HG03025 (cell line): ENCODE data around the gene ZNF865.

ENCODE experiments used
- ATAC-seq: cut with Tn5 transposase; IDR thresholded peaks from one replicate; pipeline ENCODE4 v1.9.1; 2021; ENCODE audit warnings: mild to moderate bottlenecking, moderate library complexity; ENCODE audit not compliant: unreplicated experiment, low FRiP score

Gene ZNF865

GRCh38 chr19:55622242-55622969 is 17.0 kb downstream of the ZNF865 start:
- ATAC-seq = no peak

GRCh38 chr19:55623130-55623529 is 17.7 kb downstream of the ZNF865 start:
- no peak for ATAC-seq

GRCh38 chr19:55623561-55623960 is 18.1 kb downstream of the ZNF865 start:
- no peak for ATAC-seq

GRCh38 chr19:55624109-55625003 is 18.9 kb downstream of the ZNF865 start, which contains the start of gene ZNF784:
TSS of gene ZNF784 (minus strand) at chr19:55624566. CDS start at chr19:55624561, 5 bp downstream.
- no peak for ATAC-seq

DNA sequence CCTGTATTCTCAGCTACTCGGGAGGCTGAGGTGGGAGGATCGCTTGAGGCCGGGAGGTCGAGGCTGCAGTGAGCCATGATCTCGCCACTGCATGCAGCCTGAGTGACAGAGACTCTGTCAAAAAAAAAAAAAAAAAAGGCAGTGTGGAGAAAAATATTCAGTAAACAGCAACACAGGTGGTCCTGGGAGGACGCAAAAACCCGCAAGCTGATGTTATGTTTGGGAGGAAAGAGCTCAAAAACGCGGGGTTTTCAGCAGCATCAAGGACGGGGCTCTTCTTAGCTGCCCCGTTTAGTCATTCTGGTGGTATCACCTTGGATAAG is 19.5 kb downstream of the ZNF865 start:
- no peak for ATAC-seq

DNA sequence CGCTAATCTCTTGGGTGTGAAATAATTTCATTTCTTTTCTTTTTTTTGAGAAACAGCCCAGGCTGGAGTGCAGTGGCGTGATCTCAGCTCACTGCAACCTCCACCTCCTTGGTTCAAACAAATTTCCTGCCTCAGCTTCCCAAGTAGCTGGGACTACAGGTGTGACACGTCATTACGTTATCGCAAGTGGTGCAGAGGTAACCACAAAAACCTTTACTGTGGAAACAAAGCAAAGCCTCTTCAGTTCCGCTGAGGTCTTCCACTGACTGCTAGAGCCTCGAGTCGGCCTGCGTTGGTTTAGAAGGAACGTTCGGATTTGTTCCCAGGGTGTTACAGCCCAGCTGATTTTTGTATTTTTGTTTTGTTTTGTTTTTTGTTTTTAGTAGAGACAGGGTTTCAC is 20.9 kb downstream of the ZNF865 start:
- ATAC-seq = no peak

DNA sequence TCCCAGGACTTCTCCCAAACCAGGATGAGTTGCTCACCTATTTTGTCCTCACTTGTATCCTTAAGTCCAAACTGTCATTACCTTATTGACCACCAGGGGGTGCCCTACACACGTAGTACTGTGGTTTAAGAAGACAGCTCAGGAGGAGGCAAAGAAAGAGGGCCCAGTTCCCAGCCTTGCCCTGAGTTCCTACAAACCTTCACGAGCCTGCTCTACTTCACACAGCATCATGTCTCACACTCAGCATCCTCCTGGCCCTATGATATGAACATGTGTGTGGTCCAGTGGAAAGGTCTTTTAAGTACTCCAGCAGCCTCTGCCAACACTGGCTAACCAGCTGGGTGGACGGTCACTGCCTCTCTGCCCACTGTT is 27.0 kb downstream of the ZNF865 start:
- no peak for ATAC-seq

DNA sequence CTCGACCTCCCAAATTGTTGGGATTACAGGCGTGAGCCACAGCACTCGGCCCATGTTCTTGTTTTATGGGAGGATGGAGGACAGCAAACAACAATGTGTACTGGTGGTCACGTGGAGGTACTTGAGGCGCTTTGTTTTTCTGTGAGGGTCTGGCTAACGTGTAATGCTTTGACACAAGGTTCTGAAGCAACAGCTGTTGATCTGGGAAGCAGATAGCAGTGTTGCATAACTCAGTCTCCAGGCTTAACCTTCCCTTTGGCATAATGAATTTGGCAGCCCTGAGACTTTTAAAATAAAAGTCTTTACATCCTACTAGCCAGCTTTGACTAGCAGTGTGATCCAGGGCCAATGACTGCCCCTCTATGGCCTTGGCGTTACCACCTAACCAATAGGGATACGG is 28.4 kb downstream of the ZNF865 start:
- ATAC-seq = no peak

GRCh38 chr19:55635334-55635717 is 29.9 kb downstream of the ZNF865 start:
- no peak for ATAC-seq

- no peak for ATAC-seq
Observed at GRCh38 chr19:55635856-55636440, 30.5 kb downstream of the ZNF865 start.

GRCh38 chr19:55636723-55637122 is 31.3 kb downstream of the ZNF865 start:
- ATAC-seq = no peak

GRCh38 chr19:55637534-55637933 is 32.1 kb downstream of the ZNF865 start:
- no peak for ATAC-seq

DNA sequence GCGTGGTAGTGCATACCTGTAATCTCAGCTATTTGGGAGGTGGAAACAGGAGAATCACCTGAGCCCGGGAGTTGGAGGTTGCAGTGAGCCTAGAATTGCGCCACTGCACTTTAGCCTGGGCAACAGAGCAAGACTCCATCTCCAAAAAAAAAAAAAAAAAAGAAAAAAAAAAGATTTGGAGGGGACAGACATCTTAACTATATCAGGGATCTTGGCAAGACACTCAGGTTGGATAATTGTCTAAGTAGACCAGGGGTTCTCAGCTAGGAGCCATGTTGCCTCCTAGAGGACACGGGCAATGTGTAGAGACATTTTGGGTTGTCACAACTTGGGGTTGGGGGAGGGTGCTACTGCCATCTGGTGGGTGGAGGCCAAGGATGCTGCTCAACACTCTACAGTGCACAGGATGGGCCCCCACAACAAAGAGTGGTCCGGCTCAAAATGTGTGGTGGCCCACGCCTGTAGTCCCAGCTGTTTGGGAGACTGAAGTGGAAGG is 33.5 kb downstream of the ZNF865 start:
- no peak for ATAC-seq

DNA sequence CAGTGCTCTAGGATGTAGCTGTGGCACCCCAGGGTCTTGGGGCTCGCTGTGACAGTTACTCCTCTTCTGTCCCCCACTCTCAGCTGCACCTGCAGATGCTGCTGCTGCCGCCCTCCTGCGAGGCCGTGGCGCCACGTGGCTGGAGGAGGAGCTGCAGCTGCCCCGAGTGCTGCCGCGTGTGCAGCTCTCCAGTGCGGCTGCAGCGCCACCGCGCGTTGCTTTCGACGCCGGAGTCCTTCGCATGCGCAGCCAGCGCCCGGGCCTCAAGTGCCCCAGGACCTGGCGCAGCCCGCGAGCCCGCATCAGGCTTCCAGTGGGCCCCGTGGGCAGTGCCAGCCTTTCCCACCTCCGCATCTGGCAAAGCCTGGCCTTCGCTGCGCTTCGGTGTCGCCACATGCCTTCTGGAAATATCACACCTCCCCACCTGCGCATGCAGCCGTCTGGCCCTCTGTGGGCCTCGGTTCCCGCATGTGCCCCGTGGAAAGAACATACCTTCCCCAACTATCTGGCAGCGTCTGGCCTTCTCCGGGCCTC is 34.7 kb downstream of the ZNF865 start:
- ATAC-seq = no peak

GRCh38 chr19:55640577-55641425 is 35.4 kb downstream of the ZNF865 start, which contains the start of gene ZNF580:
TSS of gene ZNF580 (plus strand) at chr19:55641002. CDS start at chr19:55642509, 1,507 bp downstream.
- ATAC-seq = no peak

GRCh38 chr19:55641426-55642152 is 36.1 kb downstream of the ZNF865 start:
- ATAC-seq = no peak

- ATAC-seq = no peak
Observed at GRCh38 chr19:55642153-55643002, 36.9 kb downstream of the ZNF865 start.
